Medulla oblongata (tissue), 1 donor: ENCODE results near the gene LRRK1.

Experiments used
- DNase-seq: peaks from one replicate; pipeline ENCODE4 v3.0.0-alpha.2; 2015; ENCODE audit errors: extremely low spot score

The LRRK1 gene

GRCh38 chr15:101022876-101023275, 103.7 kb downstream of the LRRK1 start:
- no peak for DNase-seq

GRCh38 chr15:101023501-101024072, 104.4 kb downstream of the LRRK1 start:
- DNase-seq = no peak

GRCh38 chr15:101024073-101024695, 105.0 kb downstream of the LRRK1 start:
- peak; percentile 21 for DNase-seq

DNA sequence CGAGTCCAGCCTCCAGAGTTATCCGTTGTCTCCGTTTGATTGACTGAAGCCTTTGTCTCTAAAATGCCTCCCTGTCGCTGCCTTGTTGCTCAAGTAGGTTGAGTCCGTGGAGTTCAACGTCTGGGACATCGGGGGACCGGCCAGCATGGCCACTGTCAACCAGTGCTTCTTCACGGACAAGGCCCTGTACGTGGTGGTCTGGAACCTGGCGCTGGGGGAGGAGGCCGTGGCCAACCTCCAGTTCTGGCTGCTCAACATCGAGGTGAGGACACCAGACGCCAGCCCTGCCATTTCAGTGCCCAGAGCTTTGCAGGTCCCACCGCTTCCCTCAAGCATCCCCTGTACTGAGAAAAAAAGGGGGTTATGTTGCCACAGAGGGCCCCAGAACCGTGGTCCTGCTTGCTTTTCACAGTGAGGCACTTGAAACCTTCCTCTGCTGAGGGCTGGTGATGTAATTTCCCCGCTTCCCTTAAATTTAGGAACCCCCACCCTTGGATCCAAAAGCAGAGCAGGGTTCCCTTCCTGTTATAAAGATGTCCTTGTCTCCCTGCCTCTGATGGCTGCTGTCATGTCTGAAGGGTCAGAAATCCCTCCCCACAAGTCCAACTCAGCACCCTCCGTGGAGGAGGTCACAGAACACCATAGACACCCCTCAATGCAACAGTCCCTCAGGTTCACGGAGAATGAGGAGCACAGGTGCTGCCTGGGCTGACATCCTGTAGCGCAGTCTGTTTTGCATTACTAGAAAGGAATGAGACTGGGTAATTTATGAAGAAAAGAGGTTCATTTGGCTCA, 105.7 kb downstream of the LRRK1 start:
- DNase-seq = no peak

DNA sequence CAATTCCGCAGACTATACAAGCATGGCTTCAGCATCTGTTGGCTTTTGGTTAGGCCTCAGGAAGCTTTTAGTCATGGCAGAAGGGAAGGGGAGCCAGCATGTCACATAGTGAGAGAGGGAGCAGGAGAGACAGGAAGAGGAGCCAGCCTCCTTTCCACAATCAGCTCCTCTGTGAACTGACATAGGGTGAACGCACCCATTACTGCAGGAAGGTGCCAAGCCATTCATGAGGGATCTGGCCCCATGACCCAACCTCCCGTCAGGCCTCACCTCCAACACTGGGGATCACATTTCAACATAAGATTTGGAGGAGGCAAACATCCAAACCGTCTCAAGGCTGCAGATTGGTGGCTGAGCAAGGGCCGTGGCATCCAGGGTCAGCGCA, 106.3 kb downstream of the LRRK1 start:
- DNase-seq = no peak

GRCh38 chr15:101025896-101026631, 106.9 kb downstream of the LRRK1 start:
- DNase-seq = no peak

DNA sequence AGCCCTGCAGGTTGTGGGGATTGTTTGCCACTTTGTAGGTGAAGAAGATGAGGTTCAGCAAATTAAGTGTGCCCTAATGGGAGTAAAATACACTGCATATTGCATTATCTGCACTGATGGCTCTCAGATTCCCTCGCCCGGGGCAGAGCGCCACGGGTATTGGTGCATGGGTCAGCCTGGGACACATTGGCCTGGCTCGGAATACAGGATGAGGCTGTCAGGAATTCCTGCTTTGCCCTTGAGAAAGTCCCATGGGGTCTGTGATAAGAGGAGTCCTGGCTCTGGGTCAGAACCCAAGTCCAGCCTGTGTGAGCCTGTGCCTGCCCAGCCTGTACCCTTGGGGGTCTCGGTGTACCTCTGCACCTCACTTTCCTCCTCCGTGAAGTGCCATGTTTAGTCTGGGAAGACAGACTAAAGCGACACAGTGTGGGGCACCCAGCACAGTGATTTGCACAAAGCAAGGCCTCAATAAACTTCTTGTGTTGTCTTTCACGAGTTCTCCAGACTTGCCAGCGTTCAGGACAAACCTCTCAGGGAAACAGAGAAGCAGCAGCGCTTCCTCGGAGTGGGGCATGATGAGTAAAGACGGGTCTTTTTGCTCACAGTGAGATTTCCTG, 107.6 kb downstream of the LRRK1 start:
- no peak for DNase-seq

DNA sequence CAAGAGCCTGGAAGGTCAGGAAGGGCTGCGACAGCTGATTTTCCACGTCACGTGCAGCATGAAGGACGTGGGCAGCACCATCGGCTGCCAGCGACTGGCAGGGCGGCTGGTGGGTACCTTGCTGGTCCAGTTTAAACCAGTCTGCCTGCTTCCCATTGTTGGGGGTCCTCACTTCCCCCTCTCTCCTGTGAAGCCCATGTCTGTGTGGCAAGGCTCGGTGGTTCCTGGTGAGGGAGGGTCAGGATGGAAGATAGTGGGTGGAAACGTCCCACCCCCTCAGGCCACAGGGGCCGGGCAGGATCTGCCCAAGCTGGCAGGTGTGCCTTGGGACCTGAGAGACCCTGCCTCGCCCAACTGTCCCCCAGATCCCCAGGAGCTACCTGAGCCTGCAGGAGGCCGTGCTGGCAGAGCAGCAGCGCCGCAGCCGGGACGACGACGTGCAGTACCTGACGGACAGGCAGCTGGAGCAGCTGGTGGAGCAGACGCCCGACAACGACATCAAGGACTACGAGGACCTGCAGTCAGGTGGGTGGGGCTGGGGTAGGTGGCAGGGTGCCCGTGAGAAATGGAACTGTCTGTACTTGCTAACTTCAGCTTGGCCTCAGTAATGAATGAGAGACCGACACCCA, 108.2 kb downstream of the LRRK1 start:
- no peak for DNase-seq

GRCh38 chr15:101027920-101028319, 108.8 kb downstream of the LRRK1 start:
- DNase-seq = no peak

DNA sequence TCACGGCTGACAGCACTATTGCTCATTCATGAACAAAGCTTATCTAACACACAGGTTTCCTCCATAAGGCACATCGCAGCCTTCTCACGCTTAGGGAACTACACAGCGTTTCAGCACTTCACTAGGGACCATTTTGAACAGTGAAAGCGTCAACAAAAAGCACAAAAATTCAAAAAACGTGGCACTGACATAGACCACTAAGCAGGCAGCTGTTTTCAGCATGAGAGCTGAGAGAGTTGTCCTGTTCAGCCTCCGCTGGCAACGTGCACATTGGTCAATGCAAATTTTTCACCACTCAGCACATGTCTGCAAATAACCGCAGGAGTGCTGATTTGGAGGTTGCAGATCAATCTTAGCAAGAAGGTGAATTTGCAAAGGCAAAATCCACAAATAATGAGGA, 109.2 kb downstream of the LRRK1 start:
- DNase-seq = no peak

- DNase-seq = no peak
These were observed 109.7 kb downstream of the LRRK1 start for GRCh38 chr15:101028772-101029438.

DNA sequence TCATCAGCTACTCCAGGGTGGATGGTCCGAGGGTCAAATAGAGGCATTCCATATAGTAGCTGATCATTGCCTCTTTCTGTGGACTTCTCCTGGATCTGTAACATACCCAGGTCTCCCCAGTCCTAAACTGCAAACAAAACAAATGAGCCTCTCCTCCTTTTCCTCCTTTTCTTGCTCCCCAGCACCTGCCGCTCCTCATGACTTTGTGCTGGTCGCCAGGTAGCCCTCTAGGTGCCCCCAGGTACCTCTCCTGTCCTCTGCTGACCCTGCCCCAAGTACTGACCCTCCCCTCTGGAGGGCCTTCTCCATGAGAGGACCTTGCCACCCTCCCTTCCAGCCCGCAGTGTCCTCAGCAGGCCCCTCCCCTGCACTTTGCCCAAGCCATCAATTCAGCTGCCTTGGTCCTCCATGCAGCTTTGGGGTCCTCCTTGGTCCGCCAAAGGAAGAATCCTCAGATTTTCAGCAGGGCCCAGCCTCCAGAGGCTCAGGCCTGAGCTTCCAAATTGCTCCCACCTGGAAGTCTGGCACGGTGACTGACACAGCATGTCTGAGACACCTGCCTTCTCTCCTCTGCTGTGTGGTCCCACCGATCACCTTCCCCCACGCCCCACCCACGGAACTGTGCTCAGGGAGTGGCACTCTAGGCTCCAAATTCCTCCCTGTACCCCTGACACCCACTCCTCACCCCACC, 111.0 kb downstream of the LRRK1 start:
- no peak for DNase-seq

- DNase-seq = no peak
These were observed 112.1 kb downstream of the LRRK1 start for GRCh38 chr15:101031213-101031612.

DNA sequence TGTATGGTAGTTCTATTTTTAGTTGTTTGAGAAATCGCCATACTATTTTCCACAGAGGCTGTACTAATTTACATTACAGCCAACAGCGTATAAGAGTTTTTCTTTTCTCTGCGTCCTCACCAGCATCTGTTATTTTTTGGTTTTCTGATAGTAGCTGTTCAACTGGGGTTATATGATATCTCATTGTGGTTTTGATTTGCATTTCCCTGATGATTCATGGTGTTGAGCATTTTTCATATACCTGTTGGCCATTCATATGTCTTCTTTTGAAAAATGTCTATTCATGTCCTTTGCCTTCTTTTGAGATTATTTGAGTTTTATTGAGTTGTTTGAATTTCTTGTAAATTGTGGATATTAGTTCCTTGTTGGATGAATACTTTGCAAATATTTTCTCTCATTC, 114.6 kb downstream of the LRRK1 start:
- DNase-seq = no peak

DNA sequence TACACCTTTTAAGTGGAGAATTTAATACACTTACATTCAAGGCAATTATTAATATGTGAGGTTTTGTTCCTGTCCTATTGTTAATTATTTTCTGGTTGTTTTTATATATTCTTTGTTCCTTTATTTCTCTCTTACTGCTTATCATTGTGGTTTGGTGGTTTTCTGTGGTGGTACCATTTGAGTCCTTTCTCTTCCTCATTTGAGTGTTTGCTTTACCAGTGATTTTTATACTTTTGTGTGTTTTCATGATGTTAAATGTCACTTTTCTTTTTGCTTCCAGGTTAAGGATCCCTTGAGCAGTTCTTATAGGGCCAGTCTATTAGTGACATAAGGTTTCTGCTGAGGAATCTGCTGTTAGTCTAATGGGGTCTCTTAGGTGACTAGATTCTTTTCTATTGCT, 116.5 kb downstream of the LRRK1 start:
- no peak for DNase-seq

- no peak for DNase-seq
These were observed 117.0 kb downstream of the LRRK1 start for GRCh38 chr15:101036189-101036588.

DNA sequence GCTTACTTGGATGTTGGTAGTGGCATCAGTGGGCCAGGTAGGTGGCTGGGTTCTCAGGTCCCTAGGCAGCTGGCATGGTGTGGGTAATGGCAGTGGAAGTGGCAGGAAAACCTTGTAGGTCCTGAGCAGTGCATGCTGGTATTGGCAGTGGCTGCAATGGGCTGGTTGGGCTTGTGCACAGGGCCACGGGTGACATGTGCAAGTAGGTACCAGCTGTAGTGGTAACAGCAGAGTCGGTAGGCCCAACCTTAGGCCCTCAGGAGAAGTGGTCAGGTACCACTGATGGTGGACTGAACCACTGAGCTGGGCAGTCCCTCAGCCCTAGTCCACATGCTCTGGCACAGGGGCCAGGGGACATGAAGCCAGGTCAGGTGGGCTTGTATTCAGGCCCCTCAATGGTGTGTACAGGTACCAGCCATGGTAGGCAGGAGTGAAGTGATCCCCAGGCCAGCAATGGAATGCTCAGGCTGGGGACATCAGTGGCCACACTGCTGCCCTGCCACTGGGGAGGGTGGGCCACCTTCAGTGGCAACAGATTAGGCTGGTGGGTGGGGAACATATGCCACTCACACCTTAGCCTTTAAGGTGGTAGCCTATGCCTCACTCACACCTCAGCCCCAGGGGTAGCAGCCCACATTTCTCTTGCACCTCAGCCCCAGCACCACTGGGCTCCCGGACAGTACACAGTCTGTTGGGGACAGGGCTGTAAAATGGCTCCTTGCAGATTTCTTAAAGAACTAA, 118.1 kb downstream of the LRRK1 start:
- DNase-seq = no peak

DNA sequence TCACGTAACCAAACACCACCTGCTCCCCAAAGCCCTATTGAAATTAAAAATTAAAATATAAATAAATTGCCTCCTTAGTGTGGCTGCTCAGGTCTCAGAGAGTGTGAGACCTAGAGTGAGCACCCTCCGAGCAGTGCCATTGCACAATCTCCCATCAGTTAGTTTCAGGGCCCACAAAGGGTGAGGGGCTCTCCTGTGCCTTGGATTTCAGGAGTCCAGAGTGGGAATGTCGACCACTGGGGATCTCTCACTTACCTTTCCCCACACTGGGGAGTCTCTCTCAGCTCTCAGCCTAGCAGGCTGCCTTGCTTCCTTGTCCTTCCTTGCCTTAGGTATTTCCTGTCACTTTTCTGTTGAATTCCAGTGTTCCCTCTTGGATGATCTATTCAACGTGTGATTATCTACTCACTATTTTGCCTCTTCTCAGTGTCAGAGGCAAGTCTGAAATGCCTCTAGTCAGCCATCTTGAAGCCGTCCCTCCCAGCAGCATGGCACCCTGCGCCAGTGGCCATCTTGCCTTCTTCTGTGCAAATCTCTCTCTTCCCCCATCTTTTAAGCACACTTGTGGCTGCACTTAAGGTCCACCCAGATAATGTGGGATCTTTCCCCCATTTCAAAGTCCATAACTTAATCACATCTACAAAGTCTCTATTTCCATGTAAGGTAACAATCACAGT, 119.3 kb downstream of the LRRK1 start:
- no peak for DNase-seq

DNA sequence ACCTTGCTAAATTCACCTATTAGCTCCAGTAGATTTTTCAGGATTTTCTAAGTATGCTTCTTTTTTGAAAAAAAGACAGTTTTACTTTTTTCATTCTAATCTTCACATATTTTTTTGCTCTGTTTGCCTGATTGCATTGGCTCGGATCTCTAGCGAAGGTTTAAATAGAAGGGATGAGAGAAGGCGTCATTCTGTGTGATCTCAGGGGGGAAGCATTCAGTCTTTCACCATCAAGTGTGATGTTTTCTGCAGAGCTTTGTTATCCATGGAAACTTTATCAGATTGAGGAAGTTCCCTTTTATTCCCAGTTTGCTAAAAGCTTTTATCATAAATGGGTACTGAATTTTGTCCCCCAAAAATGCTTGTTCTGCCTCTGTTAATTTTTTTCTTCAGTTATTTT, 120.3 kb downstream of the LRRK1 start:
- no peak for DNase-seq
